Psoas muscle (tissue), 8 donors: ENCODE measurements around the gene TSPAN32. TPM values are rescaled to one million over a fixed set of nuclear protein-coding genes. Genes with fewer than 3 reads are reported as not detected.

Experiments used
- ATAC-seq, 4 donors: fragments of 200-7000 bp; cut with Tn5 transposase; one replicate each; pipeline ENCODE4 v1.9.1; 2020; ENCODE audit warnings: moderate library complexity in 3 of 4, mild to moderate bottlenecking in 2 of 4
- DNase-seq, 2 donors: peaks; one replicate each; pipeline ENCODE4 v3.0.0-alpha.2; 2020
- H3K27ac ChIP-seq: fragments of 200-600 bp; one replicate; pipeline ENCODE4 v1.8.0; 2022
- H3K27me3 ChIP-seq, 3 donors: fragments of 200-600 bp in 1 of 3; one replicate each; pipeline versions ENCODE4 v1.6.1 to v1.8.0; 2013 to 2022; ENCODE audit warnings: low read length in 2 of 3, mild to moderate bottlenecking in 2 of 3, moderate library complexity in 1 of 3; ENCODE audit not compliant: insufficient read depth in 3 of 3
- H3K36me3 ChIP-seq, 2 donors: fragments of 200-600 bp in 1 of 2; one replicate each; pipeline versions ENCODE4 v1.6.1 to v1.8.0; 2013 to 2022; ENCODE audit warnings: low read depth in 1 of 2, mild to moderate bottlenecking in 1 of 2, moderate library complexity in 1 of 2; ENCODE audit not compliant: insufficient read depth in 1 of 2
- H3K4me1 ChIP-seq: fragments of 200-600 bp; one replicate; pipeline ENCODE4 v1.8.0; 2022
- H3K4me3 ChIP-seq: fragments of 200-600 bp; one replicate; pipeline ENCODE4 v1.8.0; 2022; ENCODE audit warnings: mild to moderate bottlenecking
- H3K9me3 ChIP-seq: fragments of 200-600 bp; one replicate; pipeline ENCODE4 v1.8.0; 2022
- CTCF ChIP-seq: fragments of 200-600 bp; IDR thresholded peaks from one replicate; pipeline ENCODE4 v1.8.0; 2022; ENCODE audit warnings: antibody characterized with exemption
- WGBS, 3 donors: extraction: QIAGEN DNeasy Blood & Tissue Kit; methylation state at CpG; one replicate each; pipeline versions ENCODE4 v1.1.6 to v1.1.7; 2013; 5-methylcytosine and 5-hydroxymethylcytosine counted together
- intact Hi-C, 2 donors: fragments of 100-400 bp; cut with DNase I; formaldehyde crosslinking; loops; one replicate each; pipeline versions ENCODE4 v1.11.0 to v1.14.2; 2022
- polyA plus RNA-seq, 3 donors: library from polyadenylated mRNA; stranded (reverse); fragments of 200-250 nt; gene quantifications; one replicate each; pipeline ENCODE4 v1.2.3, GENCODE V29; 2013
- total RNA-seq, 4 donors: library from RNA; stranded (reverse); fragmentation: NEBNext Ultra II Directional in 2 of 4; extraction: Animal tissue kit (Norgen Biotek cat#: 25700) in 2 of 4; gene quantifications; one replicate each; pipeline versions ENCODE4 v1.2.1 to v1.2.4, GENCODE V29; 2021 to 2023
- donor health status: healthy with polysubstance abuse.
- donor health status: DM: no; HTN: no; CAD: no; lungs with moderate emphysema.
- donor health status: Bipolar disorder and iron deficiency.
- donor health status: healthy.
- donor health status: DM: yes; HTN: yes; CAD: no.
- donor health status: DM: no; HTN: no; CAD: no.
- donor health status: DM: no; HTN: no; CAD: no.
- donor health status: DM: yes; HTN: yes; CAD: no.

The TSPAN32 gene
- total and polyA plus RNA-seq, 7 donors, result 0.04 to 0.56 (median 0.21) TPM; not detected in 1

DNA sequence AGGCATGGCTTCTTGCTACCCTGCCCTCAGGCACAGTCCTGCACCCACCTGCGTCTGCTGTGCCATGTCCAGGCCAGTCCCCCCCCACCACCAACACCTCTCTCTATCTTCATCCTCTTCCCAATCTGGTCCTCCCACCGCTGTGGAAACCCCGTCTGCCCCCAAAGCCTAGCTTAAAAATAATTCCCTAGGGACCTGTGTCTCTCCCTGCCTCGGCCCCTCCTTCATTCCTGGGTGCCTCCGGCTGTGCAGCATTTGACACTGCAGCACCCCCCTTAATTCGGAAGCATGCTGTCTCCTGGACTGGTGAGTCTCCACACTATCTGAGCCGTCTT, 28.9 kb upstream of the TSPAN32 start:
- no peak for DNase-seq
- no peak for TF ChIP-seq CTCF
- Histone ChIP-seq H3K36me3 (no peaks in the 10 kb centered on the region), H3K27me3 (peaks cover 0 to 70% (median 32%) of the 10 kb centered on the region in 3 donors), H3K9me3 (no peaks in the 10 kb centered on the region), H3K4me1 (peaks cover 4% of the 10 kb centered on the region), H3K4me3 (no peak overlapping the region), H3K27ac (no peak overlapping the region)
- no peak for ATAC-seq
- 72 to 76% (median 75%) methylated on average over 7 of the region's 7 CpGs for WGBS, 3 donors
- intact Hi-C loops, result no loop called here

DNA sequence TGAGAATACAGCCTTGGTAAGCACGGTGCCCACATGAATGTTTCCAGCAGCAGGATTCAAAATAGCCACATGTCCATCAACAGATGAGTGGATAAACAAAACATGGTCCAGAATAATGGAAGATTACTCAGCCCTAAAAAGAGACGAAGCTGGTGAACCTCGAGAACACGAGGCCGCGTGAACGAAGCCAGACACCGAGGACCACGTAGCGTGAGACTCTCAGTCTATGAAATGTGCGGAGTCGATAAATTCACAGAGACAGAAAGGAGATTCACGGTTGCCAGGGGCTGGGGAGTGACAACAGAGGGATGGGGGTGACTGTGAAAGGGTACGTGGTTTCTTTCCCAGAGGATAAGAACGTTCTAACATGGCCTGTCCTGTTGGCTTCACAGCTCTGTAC, 28.5 kb upstream of the TSPAN32 start:
- DNase-seq, result no peak
- H3K27me3 ChIP-seq, result peaks cover 0 to 66% (median 32%) of the 10 kb centered on the region in 3 donors
- H3K9me3 ChIP-seq, result no peaks in the 10 kb centered on the region
- no peak for ATAC-seq
- WGBS, 3 donors, result 82 to 89% (median 85%) methylated on average over 15 of the region's 15 CpGs
- H3K36me3 ChIP-seq, result no peaks in the 10 kb centered on the region
- no peak overlapping the region for H3K27ac ChIP-seq
- intact Hi-C loops, result no loop called here
- H3K4me3 ChIP-seq, result no peak overlapping the region
- TF ChIP-seq CTCF, result no peak
- H3K4me1 ChIP-seq, result peaks cover 4% of the 10 kb centered on the region

DNA sequence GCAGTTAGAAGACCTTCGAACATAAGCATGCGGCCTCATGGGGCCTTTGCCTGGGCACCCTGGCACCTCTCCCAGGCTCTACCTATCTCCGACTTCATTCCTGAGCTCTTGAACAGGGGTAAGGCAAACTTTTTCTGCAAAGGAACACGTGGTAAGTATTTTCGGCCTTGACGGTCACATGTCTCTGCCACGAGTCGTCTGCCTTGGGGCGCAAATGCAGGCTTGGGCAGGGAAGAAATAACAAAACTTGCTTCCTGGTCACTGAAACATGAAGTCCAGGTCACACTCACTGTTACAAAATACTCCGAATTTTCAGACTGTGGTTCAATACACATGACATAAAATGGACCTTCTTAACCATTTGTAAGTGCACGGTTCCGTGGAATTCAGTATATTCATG, 28.0 kb upstream of the TSPAN32 start:
- Histone ChIP-seq H3K27me3 (peaks cover 0 to 62% (median 28%) of the 10 kb centered on the region in 3 donors), H3K4me1 (peaks cover 4% of the 10 kb centered on the region), H3K9me3 (no peaks in the 10 kb centered on the region), H3K27ac (no peak overlapping the region), H3K4me3 (no peak overlapping the region), H3K36me3 (no peaks in the 10 kb centered on the region)
- TF ChIP-seq CTCF, result no peak
- DNase-seq (no peak), ATAC-seq (no peak)
- 81 to 84% (median 84%) methylated on average over 12 of the region's 12 CpGs for WGBS, 3 donors
- intact Hi-C loops, result no loop called here

GRCh38 chr11:2275334-2276279, 26.2 kb upstream of the TSPAN32 start:
- intact Hi-C loops, result no loop called here
- TF ChIP-seq CTCF, result no peak
- Histone ChIP-seq H3K27me3 (peaks cover 0 to 44% (median 23%) of the 10 kb centered on the region in 3 donors), H3K9me3 (peaks cover 6% of the 10 kb centered on the region), H3K4me1 (no peaks in the 10 kb centered on the region), H3K27ac (no peak overlapping the region), H3K4me3 (no peak overlapping the region), H3K36me3 (no peaks in the 10 kb centered on the region)
- 83 to 87% (median 87%) methylated on average over 29 to 30 of the region's 30 CpGs for WGBS, 3 donors
- no peak for ATAC-seq
- no peak for DNase-seq
